Measurements from ENCODE around the gene HIBADH. TPM values are rescaled to one million over a fixed set of nuclear protein-coding genes. Genes with fewer than 3 reads are reported as not detected.

The HIBADH gene
- total RNA-seq, 2 donors from 2014 or later = 28.2 to 44.4 TPM

DNA sequence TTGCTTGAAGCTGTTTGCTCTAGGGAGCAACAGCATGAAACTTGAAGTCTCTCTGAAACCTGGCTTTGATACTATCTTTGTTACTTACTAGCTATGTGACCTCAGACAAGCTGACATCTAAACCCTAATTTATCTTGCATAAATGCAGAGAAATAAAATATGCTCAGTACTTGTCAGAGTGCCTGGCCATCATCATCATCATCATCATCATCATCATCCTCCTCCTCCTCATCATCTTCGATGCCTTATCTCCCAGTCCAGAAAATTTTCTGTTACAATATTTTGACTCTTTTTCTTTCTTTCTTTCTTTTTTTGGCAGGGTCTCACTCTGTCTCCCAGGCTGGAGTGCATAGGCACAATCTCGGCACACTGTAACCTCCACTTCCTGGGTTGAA, 42.5 kb upstream of the HIBADH start:
- Histone ChIP-seq H3K27ac (no peak overlapping the region), H3K4me3 (no peak overlapping the region), H3K27me3 (no peaks in the 10 kb centered on the region), H3K9ac (ENCODE audit: low read depth in 2 of 2, low read length in 2 of 2) (no peak overlapping the region), H3K36me3 (no peaks in the 10 kb centered on the region), H3K9me3 (no peaks in the 10 kb centered on the region), H3K4me1 (no peaks in the 10 kb centered on the region)
- TF ChIP-seq, protein P1, sequence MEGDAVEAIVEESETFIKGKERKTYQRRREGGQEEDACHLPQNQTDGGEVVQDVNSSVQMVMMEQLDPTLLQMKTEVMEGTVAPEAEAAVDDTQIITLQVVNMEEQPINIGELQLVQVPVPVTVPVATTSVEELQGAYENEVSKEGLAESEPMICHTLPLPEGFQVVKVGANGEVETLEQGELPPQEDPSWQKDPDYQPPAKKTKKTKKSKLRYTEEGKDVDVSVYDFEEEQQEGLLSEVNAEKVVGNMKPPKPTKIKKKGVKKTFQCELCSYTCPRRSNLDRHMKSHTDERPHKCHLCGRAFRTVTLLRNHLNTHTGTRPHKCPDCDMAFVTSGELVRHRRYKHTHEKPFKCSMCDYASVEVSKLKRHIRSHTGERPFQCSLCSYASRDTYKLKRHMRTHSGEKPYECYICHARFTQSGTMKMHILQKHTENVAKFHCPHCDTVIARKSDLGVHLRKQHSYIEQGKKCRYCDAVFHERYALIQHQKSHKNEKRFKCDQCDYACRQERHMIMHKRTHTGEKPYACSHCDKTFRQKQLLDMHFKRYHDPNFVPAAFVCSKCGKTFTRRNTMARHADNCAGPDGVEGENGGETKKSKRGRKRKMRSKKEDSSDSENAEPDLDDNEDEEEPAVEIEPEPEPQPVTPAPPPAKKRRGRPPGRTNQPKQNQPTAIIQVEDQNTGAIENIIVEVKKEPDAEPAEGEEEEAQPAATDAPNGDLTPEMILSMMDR (IDR thresholded peaks at IDR 0.05) = no peak
- no peak for DNase-seq
- intact Hi-C loops (cut with DNase I) = no loop called here

DNA sequence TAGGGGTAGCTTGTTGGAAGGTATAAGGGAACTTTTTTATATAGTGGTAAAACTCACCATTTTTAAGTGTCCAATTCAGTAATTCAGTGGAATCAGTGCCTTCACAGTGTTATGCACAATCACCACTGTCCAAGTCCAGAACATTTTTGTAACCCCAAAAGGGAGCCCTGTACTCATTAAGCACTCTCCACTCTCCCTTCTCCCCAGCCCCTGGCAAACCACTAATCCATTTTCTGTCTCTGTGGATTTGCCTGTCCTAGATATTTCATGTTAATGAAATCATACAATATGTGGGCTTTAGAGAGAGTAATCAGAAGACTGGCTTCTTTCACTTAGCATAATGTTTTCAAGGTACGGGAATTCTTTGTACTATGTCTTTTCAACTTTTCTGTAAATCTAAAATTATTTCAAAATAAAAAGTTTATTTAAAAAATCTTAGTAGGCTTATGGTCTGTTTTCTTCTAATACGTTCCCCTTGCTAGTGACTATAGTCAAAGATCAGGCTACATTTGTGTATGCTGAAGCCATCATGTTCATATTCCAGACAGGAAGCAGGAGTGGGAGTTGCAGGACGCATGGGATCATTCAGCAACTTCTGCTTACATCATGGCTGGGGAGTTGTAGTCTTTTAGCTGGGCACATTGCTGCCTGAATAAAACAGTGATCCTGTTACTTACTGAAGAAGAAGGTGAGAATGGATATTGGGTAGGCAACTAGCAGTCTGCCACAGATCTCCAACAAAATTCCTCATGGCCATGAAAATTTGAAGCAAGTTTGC, 41.9 kb upstream of the HIBADH start:
- Histone ChIP-seq H3K9ac (ENCODE audit: low read depth in 2 of 2, low read length in 2 of 2) (no peak overlapping the region), H3K4me1 (no peaks in the 10 kb centered on the region), H3K9me3 (no peaks in the 10 kb centered on the region), H3K4me3 (no peak overlapping the region), H3K27ac (no peak overlapping the region), H3K27me3 (no peaks in the 10 kb centered on the region), H3K36me3 (no peaks in the 10 kb centered on the region)
- intact Hi-C loops (cut with DNase I) = no loop called here
- DNase-seq = no peak
- TF ChIP-seq, protein P1 (IDR thresholded peaks at IDR 0.05) = no peak

DNA sequence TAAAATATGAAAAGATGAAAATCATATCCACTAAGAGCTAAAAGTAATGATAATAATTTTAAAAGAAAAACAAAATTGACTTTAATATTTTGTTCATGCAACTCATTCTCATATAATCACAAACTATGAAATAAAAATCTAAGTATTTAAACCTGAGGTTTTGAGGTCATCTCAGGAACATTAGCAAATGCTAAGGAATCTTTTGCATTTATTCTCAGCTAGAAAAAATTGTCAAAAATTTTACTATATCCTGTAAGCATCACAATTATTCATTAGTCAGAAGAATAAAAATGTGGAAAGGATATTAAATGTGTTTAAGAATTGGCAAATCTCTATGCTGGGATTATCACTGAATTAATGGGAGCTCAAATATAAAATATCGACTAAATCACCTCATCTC, 40.5 kb upstream of the HIBADH start:
- Histone ChIP-seq H3K36me3 (no peaks in the 10 kb centered on the region), H3K4me1 (no peaks in the 10 kb centered on the region), H3K27me3 (no peaks in the 10 kb centered on the region), H3K9me3 (no peaks in the 10 kb centered on the region), H3K9ac (ENCODE audit: low read depth in 2 of 2, low read length in 2 of 2) (no peak overlapping the region), H3K4me3 (no peak overlapping the region), H3K27ac (no peak overlapping the region)
- TF ChIP-seq, protein P1 (IDR thresholded peaks at IDR 0.05) = no peak
- intact Hi-C loops (cut with DNase I) = no loop called here
- DNase-seq = no peak

DNA sequence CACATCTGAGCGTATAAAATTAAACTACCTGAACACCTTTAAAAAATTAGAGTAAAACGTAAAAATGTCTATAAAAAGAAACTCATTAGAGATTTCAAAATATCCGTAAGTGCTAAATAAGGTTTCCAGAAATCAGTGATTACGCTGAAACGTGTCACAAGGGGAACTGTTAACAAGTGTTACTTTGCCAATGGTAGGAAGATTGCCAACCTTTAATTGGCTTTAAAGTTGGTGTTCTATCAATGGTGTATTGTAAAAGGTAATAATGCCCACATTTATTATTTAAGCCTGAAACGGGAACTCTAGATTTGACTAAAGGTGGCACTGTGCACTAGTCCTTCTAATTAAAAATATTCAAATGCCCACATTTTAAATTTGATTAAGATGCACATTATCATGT, 37.8 kb upstream of the HIBADH start:
- TF ChIP-seq, protein P1 (IDR thresholded peaks at IDR 0.05) = no peak
- Histone ChIP-seq H3K9me3 (no peaks in the 10 kb centered on the region), H3K27me3 (no peaks in the 10 kb centered on the region), H3K9ac (ENCODE audit: low read depth in 2 of 2, low read length in 2 of 2) (no peak overlapping the region), H3K36me3 (no peaks in the 10 kb centered on the region), H3K27ac (no peak overlapping the region), H3K4me1 (peaks cover 3% of the 10 kb centered on the region), H3K4me3 (no peak overlapping the region)
- intact Hi-C loops (cut with DNase I) = no loop called here
- DNase-seq = no peak

DNA sequence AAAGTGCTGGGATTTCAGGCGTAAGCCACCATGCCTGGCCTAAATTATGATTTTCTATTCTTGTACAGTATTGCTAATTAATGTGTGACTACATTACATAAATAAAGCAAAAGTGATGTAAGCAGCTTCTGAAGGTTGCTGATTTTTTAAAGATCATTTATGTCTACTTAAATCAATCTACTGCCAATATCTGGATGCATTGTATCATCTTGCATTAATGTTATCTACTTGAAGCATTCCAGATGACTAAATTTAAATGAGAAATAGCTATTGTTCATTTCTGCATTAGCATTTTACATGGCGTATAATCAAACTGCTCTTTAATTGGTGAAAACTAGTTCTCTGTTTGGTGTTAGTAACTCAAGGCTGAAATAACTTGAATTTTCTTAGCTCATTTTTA, 37.1 kb upstream of the HIBADH start:
- H3K9me3 ChIP-seq = no peaks in the 10 kb centered on the region
- H3K4me1 ChIP-seq = peaks cover 3% of the 10 kb centered on the region
- H3K27me3 ChIP-seq = no peaks in the 10 kb centered on the region
- no peaks in the 10 kb centered on the region for H3K36me3 ChIP-seq
- no peak overlapping the region for H3K4me3 ChIP-seq
- H3K27ac ChIP-seq = no peak overlapping the region
- intact Hi-C loops (cut with DNase I) = no loop called here
- no peak for DNase-seq
- no peak overlapping the region for H3K9ac ChIP-seq (ENCODE audit: low read depth in 2 of 2, low read length in 2 of 2)
- TF ChIP-seq, protein P1 (IDR thresholded peaks at IDR 0.05) = no peak
